Fibroblast of skin of back (primary cell): Measurements from ENCODE around the gene BMP8A.
"Not testable (repeated sequence)": the region's sequence is repeated elsewhere in the genome, so short reads cannot be mapped to it uniquely, and the experiment has no call there.

Source experiments
- DNase-seq: peaks from one replicate; pipeline ENCODE4 v3.0.0-alpha.2; 2013

Gene BMP8A

GRCh38 chr1:39507230-39507928 is 15.9 kb downstream of the BMP8A start:
- DNase-seq, result no peak

GRCh38 chr1:39508266-39508665 is 16.8 kb downstream of the BMP8A start:
- DNase-seq, result no peak

GRCh38 chr1:39508857-39509305 is 17.4 kb downstream of the BMP8A start:
- no peak for DNase-seq

GRCh38 chr1:39509360-39510009 is 18.0 kb downstream of the BMP8A start:
- no peak for DNase-seq

GRCh38 chr1:39510570-39511186 is 19.2 kb downstream of the BMP8A start:
- not testable (repeated sequence) for DNase-seq

- not testable (repeated sequence) for DNase-seq
Measured at GRCh38 chr1:39511477-39511876, 20.0 kb downstream of the BMP8A start.

- not testable (repeated sequence) for DNase-seq
Measured at GRCh38 chr1:39512234-39512847, 20.9 kb downstream of the BMP8A start.

- DNase-seq, result not testable (repeated sequence)
Measured at GRCh38 chr1:39514710-39515124, 23.3 kb downstream of the BMP8A start.

GRCh38 chr1:39515131-39516086 is 24.0 kb downstream of the BMP8A start:
- DNase-seq, result peak; percentile 30

GRCh38 chr1:39516841-39517240 is 25.4 kb downstream of the BMP8A start:
- DNase-seq, result peak; percentile 27

- DNase-seq, result not testable (repeated sequence)
Measured at GRCh38 chr1:39517936-39518335, 26.5 kb downstream of the BMP8A start.

- DNase-seq, result not testable (repeated sequence)
Measured at GRCh38 chr1:39519376-39519775, 27.9 kb downstream of the BMP8A start.

- DNase-seq, result not testable (repeated sequence)
Measured at GRCh38 chr1:39522221-39522620, 30.8 kb downstream of the BMP8A start.

- DNase-seq, result no peak
Measured at GRCh38 chr1:39522661-39523567, 31.5 kb downstream of the BMP8A start.

GRCh38 chr1:39524171-39524570 is 32.7 kb downstream of the BMP8A start:
- DNase-seq, result no peak

- DNase-seq, result no peak
Measured at GRCh38 chr1:39524591-39525365, 33.3 kb downstream of the BMP8A start.

GRCh38 chr1:39525366-39526165 is 34.1 kb downstream of the BMP8A start:
- no peak for DNase-seq

- no peak for DNase-seq
Measured at GRCh38 chr1:39526466-39527189, 35.2 kb downstream of the BMP8A start.
